GM19351 (cell line): ENCODE results near the gene CLEC16A.
"Not testable (repeated sequence)": the region's sequence is repeated elsewhere in the genome, so short reads cannot be mapped to it uniquely, and the experiment has no call there.

Experiments
- ATAC-seq: cut with Tn5 transposase; IDR thresholded peaks from one replicate; pipeline ENCODE4 v1.9.1; 2021; ENCODE audit warnings: mild to moderate bottlenecking, moderate library complexity; ENCODE audit not compliant: unreplicated experiment

The CLEC16A gene

DNA sequence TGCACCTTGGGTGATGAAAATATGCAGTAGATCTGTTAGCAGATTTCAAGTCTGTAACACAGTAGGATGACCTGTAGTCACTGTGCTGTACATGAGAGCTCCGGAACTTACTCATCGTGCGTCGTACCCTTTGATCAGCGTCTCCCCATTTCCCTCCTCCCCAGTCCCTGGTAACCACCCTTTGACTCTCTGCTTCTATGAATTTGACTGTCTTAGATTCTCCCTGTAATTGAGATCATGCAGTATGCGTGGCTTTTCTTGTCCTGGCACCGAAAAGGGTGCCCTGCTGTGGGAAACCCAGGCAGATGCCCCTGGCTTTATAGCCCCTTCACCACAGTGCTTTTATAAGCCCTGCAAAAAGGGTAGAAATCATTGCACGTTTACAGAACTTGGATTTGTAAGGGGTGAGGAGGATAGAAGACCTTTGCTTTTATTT is 20.5 kb downstream of the CLEC16A start:
- ATAC-seq, result peak; percentile 58

DNA sequence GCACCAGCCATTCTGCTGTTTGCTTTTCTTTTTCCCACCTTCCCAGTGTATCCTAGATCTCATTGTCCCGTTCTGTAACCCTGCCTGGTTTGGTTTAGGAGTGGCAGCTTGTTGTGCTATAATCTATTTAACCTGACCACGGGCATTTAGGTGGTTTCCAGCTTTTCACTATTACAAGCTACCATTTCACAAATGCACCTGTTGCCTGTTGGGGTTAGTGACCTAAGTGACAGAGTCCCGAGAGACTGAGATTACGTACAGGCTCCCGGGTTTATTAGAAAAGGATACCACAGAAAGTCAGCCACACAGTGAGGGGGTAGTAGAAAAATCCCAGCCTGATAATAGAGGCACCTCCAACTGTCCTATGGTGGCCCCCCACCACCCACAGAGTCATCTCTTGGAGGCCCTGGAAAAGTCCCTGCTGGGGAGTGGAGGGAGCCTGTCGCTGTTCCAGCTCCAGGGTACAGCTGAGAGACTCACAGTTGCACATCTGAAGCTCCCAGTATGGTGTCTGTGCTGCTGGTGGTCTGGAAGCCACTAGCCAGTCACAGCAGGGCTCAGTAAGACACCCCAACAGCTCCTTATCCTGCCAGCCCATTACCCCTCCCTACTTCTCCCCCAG is 21.2 kb downstream of the CLEC16A start:
- peak; percentile 67 for ATAC-seq

DNA sequence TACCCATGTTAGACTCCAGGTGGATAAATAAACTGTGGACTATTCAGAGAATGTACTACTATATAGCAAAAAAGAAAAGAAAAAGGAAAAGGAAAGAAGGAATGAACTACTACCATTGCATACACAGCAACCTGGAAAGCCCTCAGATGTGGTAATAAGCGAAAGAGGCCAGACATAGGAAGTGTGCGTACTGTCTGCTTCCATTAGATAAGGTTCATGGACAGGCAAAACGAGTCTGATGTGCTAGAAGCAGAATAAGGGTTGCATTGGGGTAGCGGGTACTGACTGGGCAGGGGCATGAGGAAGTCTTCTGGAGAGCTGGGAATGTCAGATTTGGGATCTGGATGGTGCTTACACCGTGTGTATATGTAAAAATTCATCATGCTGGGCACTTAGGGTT is 21.8 kb downstream of the CLEC16A start:
- no peak for ATAC-seq

DNA sequence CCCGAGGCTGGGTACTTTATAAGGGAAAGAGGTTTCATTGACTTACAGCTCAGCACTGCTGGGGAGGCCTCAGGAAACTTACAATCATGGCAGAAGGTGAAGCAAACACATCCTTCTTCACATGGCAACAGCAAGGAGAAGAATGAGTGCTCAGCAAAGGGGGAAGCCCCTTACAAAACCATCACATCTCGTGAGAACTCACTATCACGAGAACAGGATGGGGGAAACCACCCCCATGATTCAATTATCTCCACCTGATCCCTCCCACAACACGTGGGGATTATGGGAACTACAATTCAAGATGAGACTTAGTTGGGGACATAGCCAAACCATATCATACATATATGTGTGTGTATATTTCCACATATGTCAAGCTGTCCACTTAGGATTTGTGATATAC is 22.2 kb downstream of the CLEC16A start:
- not testable (repeated sequence) for ATAC-seq

DNA sequence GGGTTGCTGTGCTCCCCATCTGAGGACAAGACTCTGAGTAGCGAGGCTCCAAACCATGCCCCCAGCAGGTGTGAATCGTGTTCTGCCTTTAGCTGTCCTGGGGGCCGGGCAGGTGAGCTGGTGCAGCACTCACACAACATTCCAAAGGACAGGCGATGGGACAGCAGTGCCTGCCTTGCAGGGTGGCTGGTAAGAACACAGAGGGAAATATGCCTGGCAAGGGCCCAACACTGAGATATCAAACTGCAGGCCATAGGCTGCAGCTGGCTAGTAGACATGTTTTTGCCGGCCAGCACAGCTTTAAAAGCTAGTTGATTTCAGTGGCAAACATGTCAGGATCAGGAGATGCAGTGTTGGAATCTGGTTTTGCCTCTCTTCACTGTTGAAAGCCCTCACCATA is 23.6 kb downstream of the CLEC16A start:
- ATAC-seq, result no peak

DNA sequence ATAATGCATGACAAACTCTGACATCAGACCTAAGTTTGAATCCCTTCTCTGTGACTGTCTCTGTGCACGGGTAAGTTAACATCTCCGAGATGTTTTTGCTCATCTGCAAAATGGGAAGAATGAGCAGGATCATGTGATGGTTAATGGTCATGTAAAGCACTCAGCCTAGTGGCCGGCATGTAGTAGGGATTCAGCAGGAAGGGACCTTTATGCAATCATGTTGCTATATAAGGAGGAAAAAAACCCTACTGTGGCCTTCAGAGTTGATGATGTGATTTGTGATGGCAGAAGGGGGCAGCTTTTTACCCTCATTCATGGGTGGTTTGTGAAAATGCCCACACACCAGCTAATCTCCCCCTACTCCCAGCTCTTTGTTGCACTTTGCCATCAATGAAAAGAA is 24.1 kb downstream of the CLEC16A start:
- ATAC-seq, result no peak

DNA sequence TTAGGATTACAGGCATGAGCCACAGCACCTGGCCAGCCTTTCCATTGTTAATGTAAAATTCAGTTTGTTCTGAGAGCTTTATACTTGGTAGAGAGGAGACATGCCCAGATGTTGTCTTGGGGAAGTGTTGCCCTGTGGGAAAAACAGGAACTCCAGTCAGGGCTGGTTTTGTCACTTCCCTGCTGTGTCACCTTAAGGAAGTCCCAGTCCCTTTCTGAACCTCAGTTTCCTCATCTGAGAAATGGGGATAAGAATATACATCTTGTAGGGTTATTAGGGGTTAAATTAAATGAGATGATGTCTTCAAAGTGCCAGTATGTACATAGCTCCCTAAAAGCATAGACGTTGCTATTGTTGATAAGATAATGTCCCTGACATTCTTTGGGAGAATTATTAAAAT is 25.3 kb downstream of the CLEC16A start:
- ATAC-seq, result no peak

DNA sequence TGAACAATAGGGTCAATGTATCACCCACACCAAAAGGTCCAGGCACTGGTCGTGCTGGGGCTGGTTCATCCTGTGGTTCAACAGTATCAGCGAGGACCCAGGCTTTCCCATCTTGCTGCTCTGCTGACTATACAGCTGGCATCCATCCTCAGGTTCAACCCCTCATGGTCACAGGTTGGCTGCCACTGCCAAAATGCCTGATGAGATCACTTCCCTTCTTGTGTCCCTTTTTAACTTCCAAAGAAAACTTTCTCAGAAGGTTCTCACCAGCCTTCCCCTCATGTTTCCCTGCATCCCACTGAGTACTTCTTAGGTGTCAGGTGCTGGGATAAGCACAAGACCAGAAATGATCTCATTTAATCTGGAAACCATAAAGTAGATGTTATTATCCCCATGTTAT is 25.7 kb downstream of the CLEC16A start:
- ATAC-seq, result no peak

DNA sequence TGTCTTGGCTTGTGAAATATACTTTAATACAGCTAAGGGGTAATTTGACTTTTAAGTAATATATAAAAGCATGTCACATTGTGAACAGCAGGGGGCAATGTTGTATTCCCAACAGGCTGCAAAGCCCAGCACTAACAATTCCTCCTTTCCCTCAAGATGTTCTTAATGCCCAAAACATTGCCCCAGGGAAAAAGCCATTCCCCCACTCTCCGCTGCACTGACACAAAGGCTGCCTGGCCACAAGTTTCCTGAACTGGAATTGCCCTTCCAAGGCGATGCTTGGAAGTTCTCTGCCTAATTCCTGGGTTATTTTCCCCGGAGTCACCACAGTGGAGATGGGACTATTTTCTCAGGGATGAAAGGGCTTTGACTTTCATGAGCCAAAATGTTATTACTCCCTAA is 27.2 kb downstream of the CLEC16A start:
- ATAC-seq, result no peak

DNA sequence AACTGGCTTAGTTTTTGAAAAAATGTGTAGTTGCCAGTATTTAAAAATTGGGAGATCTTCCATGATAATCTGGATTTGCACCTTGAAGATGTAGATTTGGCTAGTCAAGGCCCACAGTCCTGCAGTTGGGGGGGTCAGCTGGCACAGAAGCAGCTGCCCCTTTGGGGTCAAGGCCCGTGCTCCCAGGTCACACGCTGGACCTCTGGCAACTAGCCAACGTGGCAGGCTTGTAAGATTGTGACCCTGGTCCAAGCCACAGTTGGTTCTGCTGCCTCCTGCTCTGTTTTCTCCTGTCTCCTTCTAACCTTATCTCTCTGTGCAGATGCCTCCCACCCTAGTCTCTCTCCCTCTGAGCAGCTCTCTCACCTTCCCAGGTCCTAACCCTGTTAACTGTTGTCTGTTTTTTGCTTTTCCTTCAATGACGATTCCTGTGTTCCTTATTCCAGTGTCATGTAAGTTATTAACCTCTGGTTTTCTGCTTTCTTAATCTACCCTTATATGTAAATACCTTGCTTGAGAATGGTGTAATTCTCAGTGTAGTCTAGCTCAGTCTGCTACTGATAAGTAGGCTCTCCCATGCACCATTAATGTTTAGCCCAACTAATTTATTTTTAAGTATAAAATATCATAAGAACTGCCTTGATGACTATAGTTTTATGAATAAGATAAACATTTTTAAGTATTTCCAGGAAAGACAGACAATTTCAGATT is 27.9 kb downstream of the CLEC16A start:
- ATAC-seq, result no peak

DNA sequence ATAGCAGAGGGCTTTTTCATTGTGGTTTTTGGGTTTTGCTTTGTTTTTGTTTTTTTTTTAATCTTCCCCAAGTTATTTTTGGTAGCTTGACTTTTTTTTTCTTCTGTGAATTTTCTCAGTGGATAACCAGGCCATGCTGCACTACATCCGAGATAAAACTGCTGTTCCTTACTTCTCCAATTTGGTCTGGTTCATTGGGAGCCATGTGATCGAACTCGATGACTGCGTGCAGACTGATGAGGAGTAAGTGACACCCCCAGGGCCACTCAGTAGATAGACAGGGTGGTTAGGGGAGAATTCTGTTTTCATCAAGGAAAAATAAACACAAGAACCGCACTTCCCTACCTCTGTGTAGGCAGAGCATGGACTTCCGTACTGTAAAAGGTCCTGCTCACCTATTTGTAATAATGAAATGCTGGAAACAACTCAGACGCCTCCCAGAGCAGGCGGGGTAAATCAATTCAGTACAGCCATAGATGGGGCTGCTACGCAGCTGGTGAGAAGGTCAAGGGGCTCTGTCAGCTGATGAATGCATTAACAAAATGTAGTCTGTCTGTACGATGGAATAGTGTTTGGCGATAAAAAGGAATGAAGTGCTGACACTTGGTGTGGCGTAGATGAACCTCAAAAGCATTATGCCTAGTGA is 28.6 kb downstream of the CLEC16A start:
- no peak for ATAC-seq

DNA sequence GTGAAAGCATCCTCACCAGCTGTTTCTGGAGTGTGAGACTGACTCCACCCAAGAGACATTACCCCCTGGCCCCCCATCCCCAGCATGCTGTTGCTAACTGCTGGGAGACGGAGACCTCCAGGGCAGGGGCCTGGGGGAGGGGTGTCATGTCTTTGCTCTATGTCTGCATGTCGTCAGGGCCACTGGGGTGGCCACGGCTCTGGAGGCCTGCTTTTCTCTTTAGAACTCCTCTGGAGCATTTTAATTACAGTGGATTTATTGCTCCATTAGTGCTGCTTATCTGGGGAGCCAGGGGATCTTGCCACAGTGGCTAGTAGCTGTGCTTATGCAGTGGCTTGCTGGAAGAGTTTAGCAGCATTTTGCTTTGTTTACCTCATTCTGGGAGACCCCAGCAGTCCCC is 32.3 kb downstream of the CLEC16A start:
- no peak for ATAC-seq

DNA sequence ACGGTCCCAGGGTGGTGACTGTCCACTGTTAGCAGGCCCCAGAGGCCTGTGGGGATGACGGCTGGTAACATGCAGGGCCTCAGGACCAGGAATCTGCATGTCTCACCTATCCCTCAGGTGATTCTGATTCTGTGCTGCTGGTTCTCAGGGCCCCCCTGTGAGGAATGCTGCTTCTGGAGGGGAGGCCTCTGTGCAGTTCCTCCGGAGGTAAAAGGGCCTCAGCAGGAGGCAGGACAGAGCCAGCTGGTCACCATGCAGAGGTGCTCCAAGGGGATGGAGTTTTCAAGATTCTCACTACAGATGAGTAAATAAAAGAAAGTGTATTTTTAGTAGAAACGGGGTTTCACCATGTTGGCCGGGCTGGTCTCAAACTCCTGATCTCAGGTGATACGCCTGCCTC is 33.8 kb downstream of the CLEC16A start:
- no peak for ATAC-seq

DNA sequence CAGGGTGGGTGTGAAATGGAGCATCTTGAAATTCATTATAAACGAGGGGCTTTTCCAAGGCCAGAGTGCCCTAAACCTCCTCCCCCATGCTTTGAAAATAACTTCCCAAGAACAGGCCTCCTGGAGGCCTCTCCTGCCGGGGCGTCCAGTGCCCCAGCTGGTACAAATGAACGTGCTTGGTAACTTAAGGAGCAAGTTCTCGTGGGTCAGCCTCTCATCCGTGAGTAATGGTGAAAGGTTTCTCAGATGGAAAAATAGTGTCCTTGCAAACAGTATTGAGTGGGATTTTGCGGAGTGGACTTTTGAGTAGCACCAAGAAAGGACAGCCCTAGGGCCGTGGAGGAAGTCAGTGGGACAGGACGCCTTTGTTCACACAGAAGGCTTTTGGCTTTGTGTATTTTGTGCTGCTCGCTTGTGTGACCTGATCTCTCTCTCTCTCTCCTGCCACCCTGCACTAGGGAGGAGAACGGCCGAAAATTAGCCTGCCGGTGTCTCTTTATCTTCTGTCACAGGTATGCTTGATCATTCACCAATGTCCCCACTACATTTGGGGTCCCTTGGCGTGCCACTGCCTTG is 34.6 kb downstream of the CLEC16A start:
- ATAC-seq, result no peak

DNA sequence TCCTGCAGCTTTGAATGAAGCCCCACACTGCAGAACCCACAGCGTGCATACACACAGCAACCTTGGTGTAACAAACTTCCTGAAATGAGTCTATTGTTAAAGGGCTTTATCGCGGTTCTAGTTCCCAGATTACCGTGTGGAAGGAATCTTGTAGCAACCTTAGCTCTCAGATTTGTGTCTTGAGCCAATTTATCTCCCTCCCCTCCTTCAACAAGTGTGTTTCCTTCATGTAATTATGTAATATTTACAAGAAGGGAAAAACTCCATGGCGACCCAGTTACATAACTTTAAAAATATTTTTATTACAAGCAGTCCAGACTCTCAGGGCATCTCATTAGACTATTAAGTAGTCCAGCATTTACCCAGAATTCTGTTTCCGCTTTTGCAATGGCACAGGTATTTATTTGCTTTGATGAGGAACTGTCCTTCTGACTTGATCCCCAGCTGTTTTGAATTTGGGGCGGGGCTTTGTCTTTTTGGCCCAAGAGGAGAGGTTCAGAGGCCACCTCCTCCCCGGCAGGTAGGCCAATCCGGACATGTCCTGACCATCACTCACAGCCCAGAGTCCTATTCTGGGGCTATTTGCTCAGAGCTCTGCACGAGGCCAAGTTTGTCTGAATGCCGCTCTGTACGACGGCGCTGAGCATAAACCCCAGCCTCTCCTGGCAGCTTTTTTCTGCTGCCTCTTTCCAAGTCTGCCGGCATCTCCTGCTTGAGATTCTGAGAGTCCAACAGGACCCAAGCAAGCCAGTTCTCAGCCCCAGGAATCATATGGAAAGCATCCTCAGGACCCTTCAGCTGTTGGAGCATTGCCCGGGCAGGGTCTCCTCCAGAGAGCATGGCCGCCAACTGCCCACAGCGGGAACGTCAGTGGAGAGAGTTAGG is 35.6 kb downstream of the CLEC16A start:
- no peak for ATAC-seq

DNA sequence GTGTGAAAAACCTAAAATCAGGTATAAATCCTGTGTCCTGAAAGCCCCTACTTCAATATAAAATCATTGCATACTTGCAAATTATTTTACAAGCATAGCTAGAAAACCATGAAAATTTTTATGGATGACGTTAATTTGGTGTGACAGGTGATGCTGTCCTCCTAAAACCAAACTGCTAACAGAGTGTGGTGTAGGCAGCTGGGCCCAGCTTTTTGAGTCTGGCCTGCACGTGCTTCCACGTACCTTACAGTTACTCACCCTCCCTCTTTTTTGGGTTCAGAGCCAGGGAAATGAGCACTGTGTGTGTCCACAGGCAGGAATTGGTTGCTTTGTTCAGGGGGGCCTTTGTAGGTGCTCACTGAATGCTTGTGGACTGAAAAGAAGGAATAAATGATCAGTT is 36.4 kb downstream of the CLEC16A start:
- no peak for ATAC-seq

DNA sequence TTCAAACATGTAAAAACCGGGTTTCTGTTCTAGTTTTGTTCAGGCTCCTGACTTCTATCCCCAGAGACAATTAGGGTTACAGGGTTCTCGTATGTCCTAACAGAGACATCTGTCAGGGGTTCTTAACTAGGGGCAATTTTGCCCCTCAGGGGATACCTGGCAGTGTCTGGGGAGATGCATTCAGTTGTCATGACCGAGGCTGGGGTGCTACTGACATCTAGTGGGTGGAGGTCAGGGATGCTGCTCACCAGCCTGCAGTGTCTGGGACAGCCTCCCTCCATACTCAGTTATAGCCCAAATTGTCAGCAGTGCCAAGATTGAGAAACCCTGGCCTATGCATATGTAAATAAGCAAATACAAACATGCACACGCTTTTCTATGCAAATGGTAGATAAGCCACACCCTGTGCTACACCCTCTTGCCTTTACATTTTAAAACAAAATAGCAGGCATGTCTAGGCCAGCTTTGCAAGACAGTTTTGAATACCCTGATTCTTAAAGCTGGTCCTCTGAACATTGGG is 37.4 kb downstream of the CLEC16A start:
- peak; percentile 85 for ATAC-seq

DNA sequence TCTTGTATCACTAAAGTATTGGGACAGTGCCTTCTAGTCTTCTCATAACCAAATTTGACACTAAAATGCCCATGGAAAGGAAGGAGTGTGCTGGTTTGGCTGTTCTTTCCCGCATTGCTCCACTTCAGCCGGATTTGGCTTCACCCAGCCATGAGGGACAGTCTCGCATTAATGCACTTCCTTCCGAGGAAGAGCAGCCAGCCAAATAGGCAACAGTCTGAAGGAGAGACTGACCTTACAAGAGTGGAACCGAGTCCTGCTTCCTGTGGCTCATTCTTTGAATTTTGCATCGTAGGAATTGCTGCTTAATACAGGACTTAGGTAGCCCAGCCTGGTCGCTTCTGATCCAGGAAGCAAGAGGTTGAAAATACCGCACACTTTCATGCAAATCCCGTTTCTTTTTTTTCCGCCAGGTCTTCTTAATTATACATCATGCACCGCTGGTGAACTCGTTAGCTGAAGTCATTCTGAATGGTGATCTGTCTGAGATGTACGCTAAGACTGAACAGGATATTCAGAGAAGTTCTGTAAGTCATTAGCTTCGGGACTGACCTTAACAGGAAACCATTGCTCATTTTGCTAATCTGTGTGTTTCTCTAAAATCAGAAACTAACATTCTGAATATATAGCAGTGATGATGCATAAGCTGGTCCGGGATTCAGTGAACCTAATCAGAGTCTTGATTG is 38.2 kb downstream of the CLEC16A start:
- ATAC-seq, result no peak

DNA sequence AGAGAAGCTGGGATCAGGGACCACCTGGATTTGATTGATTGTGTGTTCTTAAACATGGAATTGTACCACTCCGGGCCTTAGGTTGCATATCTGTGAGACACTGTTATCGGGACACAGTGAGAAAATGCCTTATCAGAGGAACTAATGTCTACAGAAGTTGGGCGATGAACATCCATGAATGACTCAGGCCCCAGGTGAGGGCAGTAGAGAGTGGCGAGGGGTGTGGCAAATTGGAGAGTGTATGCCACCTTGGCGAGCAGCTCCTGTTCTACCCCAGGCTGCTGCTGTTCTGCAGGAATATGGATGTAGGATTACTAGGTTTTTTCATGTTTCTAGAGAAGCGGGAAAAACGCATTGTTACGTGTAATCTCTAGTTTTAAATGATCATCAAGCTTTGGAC is 38.8 kb downstream of the CLEC16A start:
- no peak for ATAC-seq

DNA sequence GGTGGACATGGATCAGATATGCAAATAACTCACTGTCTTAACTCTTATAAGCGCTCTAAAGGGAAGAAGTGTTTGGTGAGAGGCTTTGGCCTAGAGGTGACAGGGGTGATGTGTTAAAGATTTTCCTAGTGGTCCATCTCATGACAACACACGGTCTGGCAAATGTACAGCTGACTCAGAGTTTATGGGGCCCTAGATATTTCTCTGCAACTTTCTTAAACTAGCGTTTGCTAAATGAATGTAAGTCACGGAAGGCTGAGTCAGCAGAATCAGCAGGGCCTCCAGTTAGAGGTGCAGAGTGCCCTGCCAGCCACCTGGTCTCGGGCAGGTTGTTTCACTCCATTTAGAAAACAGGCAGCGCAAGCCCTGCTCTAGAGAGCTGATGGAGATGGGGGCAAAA is 40.1 kb downstream of the CLEC16A start:
- ATAC-seq, result no peak
